KBM-7 (cell line): ENCODE results near the gene FOXP2.
"Not testable (repeated sequence)": the region's sequence is repeated elsewhere in the genome, so short reads cannot be mapped to it uniquely, and the experiment has no call there.

ENCODE experiments used
- DNase-seq: peaks from one replicate; pipeline ENCODE4 v3.0.0-alpha.2; 2015
- in situ Hi-C: fragments of 300-500 bp; cut with MboI; formaldehyde crosslinking; loops from 2 replicates; pipeline ENCODE4 v1.14.3; 2020; ENCODE audit warnings: low sequenced_read_pairs, low pct_unique_long_range_greater_than_20kb, mixed read lengths

The FOXP2 gene

GRCh38 chr7:114548081-114548980, 133.7 kb downstream of the FOXP2 start:
- DNase-seq = no peak
- in situ Hi-C loops = no loop called here

DNA sequence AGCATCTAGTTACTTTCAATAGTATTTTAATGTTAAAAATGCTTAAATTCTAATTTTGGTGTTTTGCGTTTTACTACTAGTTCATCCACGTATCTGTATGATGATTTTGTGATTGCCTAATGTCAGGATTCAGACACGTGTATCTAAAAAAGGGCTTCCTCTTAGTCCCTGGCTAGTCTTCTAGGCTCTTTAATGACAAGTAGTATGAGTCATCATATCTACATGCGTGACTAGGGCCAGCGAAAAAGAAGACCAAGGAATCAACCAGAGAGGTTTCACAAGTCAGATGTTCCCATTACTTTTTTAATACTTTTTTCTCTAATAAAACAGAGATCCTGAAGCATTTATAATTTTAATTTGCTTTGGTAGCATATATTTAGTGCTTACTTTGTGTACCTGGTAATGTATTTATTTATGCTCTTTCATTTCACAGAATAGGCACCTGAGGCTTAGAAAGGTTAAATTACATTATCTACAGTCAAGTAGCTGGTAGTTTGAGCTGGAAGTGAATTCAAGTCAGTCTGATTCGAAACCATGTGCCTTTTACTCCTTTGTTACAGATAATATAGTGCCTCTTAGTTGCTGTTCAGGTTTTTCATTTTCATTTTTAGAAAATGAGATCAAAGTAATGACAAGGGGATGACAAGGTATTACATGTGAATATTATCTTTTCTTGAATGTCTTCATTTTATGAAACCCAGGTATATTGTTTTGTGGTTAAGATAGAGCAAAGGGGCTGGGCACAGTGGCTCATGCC, 140.3 kb downstream of the FOXP2 start:
- DNase-seq = peak; percentile 75
- in situ Hi-C loops = no loop called here

- no peak for DNase-seq
- in situ Hi-C loops = no loop called here
Observed at GRCh38 chr7:114567416-114567815, 152.8 kb downstream of the FOXP2 start.

DNA sequence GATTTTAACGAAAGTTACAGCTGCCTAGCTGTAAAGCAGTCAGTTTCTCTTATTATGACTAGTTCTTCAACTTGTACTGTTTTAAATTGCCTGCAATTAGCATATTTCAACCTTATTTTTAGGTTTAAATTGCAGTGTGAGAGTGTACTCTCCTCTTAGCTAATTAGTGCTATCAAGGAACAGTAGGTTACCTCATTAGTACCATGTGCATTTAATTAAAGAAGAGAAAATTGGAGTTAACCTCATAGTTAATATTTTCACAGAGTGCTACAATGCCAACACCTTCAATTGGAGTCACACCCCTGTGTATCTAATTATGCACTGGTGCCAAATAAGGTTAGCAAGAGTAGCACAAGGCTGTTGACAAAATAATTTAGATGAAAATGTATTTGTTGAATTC, 154.6 kb downstream of the FOXP2 start:
- DNase-seq = no peak
- in situ Hi-C loops = no loop called here

GRCh38 chr7:114574384-114574783, 159.8 kb downstream of the FOXP2 start:
- DNase-seq = no peak
- in situ Hi-C loops = no loop called here

- in situ Hi-C loops = no loop called here
- DNase-seq = no peak
Observed at GRCh38 chr7:114575098-114575497, 160.5 kb downstream of the FOXP2 start.

DNA sequence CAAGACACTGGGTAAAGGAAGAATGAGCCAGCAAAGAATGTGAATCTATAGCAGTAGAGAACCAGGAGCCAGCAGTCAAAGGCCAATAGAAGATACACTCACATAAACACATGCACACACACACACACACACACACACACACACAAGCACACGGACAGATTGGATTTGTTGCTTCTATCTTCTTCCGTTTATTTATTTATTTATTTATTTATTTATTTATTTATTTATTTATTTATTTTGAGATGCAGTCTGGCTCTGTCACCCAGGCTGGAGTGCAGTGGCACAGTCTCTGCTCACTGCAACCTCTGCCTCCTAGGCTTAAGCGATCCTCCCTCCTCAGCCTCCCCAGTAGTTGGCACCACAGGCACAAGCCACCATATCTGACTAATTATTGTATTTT, 166.3 kb downstream of the FOXP2 start:
- in situ Hi-C loops, DNase-seq: not testable (repeated sequence)

- no peak for DNase-seq
- in situ Hi-C loops = no loop called here
Observed at GRCh38 chr7:114588506-114588905, 173.9 kb downstream of the FOXP2 start.

DNA sequence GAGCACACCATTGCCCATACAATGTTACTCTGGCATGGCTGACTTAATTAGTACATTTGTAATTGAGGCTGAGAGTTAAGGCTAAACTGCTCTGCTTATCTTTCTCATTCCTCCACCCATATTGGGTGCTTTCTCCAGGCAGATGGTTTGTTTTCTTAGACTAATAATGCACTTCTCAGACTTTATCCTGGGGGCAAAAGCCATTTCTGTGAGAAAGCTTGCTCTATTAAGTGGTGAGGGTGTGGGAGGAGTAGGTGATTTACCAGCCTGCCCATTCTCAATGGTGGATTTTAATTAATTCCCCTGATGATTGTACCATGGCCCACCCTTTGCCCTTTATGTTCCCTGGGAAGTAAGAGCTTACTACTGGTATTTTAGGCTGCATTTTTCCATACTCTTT, 174.8 kb downstream of the FOXP2 start:
- DNase-seq = no peak
- in situ Hi-C loops = no loop called here

DNA sequence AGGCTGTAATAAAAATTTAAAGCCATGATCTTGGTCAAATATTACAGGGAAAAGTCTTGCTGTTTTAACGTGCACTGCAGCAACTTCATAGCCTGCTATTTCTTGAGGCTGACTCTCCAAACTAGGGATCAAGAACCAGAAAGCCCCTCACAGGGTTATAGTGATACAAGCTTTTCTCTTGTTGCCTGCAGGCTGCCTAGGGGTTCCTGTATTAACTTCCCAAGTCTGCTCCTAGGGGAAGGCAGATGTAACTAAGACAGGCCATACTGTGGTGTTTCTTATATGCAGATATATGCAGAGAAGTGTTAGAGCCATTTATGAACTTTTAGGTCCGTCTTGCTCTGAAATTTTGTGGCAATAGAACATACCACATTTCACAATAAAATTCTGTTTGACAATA, 175.7 kb downstream of the FOXP2 start:
- in situ Hi-C loops = no loop called here
- no peak for DNase-seq

GRCh38 chr7:114598946-114599345, 184.3 kb downstream of the FOXP2 start:
- in situ Hi-C loops = no loop called here
- DNase-seq = no peak

DNA sequence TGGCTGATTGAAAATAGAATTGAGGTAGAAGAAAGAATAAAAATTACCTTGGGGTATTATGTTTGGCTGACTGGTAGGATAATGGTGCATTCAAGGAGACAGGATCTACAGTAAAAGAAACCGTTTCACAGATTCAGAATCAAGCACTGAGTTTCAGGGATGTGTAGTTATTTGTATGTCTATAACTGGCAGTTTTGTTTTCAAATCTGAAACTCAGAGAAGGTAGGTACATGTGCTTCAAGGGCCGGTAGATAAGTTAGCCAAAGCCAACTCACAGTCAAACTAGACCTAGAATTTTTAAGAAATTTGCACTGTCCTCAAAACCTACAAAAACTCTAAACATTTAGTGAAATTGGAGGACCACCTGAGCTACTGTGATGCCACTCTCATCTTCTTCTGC, 191.5 kb downstream of the FOXP2 start:
- DNase-seq = no peak
- in situ Hi-C loops = no loop called here

- DNase-seq, in situ Hi-C loops: not testable (repeated sequence)
Observed at GRCh38 chr7:114608822-114609221, 194.2 kb downstream of the FOXP2 start.

GRCh38 chr7:114620208-114620607, 205.6 kb downstream of the FOXP2 start:
- no peak for DNase-seq
- in situ Hi-C loops = no loop called here

GRCh38 chr7:114622221-114622620, 207.6 kb downstream of the FOXP2 start:
- no peak for DNase-seq
- in situ Hi-C loops = no loop called here

DNA sequence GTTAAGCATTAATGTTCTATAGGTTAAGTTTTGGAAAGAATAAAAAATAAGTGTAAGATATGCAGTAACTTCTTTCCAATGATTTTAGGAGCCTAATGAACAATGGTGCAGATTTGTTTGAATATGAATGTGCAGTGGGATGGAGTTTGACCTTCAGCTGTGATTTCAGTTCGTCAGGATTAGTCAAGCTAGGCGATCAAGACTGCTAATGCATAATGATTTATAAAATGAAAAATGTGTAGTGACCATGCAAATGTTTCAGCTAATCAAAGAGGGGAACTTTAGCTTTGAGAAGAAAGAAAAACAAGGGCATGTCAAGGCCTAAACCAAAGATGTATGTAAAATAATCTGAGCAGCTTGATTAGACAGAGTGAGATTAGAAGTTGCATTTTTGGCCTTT, 208.5 kb downstream of the FOXP2 start:
- in situ Hi-C loops = no loop called here
- DNase-seq = no peak

- DNase-seq = no peak
- in situ Hi-C loops = no loop called here
Observed at GRCh38 chr7:114627231-114627630, 212.6 kb downstream of the FOXP2 start.

- in situ Hi-C loops = no loop called here
- DNase-seq = no peak
Observed at GRCh38 chr7:114628362-114628761, 213.7 kb downstream of the FOXP2 start.

DNA sequence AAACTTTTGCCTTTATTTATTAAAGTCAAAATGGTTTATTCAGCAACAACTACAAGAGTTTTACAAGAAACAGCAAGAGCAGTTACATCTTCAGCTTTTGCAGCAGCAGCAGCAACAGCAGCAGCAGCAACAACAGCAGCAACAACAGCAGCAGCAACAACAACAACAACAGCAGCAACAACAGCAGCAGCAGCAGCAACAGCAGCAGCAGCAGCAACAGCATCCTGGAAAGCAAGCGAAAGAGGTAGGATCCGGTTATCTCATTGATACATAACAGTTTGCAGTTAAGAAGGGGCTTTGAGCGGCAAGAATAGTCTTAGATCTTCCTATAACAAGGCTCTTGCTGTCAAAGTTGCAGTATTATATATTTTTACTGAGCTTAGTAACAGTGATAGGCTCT, 215.1 kb downstream of the FOXP2 start:
- in situ Hi-C loops = no loop called here
- DNase-seq = no peak

GRCh38 chr7:114630201-114630990, 215.8 kb downstream of the FOXP2 start:
- no peak for DNase-seq
- in situ Hi-C loops = no loop called here
